DMS53 treated with DMSO at 0.1 percent for 48 hours (cell line): ENCODE data around the gene IRAG1.

Experiments used
- DNase-seq: peaks from one replicate; lab custom pipeline; 2025; ENCODE audit not compliant: unreplicated experiment; lab: John Stamatoyannopoulos, UW

The IRAG1 gene

DNA sequence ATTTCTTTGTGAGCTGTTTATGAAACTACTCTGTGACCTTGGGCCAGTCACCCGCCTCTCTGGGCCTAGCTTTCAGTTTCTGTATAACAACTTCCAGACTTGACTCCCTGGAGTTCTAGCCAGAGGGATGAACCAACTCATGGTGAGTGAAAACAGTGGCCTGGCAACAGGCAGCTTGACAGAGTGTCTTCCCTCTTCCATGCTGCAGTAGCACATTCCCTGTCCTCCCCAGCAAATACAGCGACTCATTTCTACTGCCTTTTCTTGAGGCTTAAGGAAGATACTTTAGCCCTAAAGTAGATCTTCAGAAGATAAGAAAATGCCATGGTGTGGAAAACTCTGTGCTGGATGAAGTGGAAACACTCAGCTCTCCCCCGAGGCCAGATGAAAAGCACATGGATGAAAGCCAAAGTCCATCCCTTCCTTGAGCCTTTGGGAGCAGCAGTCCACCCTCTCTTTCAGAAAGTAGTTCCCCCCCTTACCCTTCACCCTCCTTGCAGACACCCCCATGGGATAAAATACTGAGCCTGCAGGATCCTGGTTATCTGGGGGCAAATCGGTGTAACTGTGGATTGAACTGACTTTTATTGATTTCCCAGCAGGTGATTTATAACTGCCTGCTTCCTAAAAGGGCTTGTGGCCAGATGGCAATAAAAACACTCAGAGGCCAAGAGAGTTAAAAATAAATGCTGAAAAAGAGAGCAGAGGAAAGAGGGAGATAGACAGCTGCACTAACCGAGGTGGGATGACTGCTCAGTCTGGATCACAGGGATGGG is 24.1 kb downstream of the IRAG1 start:
- DNase-seq, result no peak

DNA sequence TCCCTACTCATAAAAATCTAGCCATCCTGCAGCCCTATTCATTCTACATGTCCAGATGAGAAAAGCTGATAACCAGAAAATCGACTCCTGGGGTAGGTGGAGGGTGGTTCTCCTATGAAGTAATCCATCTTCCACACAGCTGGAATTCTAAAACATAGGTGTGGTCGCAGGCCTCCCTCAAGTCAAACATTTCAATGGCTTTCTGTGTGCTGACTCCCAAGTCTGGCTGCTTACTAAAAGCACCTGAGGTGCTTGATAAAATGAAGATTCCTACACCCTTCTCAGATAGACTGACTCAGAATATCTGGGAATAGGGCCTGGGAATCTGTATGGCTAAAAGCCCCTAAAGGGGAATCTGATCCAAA is 26.1 kb downstream of the IRAG1 start:
- DNase-seq, result no peak

DNA sequence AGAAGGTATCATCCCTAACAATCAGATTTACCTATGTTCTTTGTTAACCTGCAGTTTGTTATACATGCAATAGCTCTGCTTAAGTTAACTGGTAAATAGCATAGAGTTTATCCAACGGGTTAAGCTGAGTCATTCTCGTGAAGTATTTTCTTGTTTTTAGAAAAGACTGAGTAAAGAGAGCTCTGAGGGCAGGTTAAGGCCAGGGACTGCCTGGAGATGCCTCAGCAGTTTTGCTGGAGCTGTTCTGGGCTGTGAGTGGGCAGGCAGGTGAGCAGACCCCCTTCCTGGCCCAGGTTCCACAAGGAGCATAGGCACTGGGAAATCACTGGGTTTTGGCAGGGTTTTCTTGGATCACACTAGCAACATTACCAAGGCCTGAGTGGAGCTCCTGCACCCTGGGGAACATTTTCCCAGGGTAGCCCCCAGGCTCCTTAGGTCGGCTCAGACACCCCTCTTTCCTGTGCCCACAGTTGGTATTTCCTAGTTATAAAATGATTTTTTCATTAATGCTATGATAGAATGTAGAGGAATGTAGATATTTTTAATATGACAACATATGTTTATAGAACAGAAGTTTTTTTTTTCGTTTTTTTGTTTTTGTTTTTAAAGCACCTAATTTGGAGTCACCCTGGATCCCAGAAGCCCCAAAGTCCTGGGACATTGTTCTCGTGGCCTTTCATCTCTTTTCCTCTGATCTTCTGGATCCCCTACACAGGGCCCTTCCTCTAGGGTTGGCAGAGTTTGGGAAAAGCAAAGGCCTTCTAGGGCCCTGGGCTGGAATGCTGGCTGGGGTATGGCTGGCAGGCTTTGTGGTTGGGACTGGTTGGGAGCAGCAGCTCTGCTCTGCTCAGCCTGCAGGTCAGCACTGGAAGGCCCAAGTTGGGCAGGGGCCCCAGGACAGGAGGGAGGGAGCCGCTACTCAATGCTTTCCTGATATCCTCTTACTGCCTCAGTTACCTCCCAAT is 26.7 kb downstream of the IRAG1 start:
- peak; percentile 24 for DNase-seq

DNA sequence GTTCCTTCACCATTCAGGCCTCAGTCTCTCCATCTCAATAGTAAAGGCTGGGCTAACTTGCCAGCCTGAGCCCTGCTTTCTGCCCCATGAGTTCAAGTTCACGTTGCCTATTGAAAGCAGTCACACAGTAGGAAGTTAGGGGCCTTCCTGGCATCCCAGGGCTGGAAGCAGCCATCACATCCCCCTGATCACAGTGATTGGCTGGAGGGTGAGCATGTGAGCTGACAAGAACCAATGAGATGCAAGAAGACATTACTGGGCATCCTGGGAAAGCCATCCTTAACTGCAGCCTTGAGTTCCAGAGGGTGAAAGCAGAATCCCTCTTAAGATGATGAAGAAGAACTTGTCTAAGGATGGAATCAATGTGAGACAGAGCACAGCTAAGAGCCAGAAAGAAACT is 29.1 kb downstream of the IRAG1 start:
- DNase-seq, result no peak

DNA sequence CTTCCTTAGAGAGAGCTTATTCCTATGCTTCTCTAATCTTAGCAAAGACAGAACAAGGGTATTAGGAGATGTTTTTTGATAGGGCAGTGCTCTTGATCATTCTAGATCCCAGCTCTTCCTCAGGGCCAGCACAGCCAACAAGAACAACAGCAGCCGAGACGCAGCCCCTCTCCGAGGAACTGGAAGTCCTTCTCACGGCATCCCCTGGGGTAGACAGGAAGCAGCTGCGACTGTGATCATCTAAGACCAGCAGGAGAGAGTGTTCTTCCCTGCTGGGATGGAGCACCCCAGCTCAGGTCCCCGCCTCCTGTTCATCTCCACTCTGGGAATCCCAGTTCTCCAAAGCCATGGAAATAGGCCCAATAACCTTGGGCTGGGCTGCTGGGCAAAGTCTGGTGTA is 29.6 kb downstream of the IRAG1 start:
- no peak for DNase-seq

DNA sequence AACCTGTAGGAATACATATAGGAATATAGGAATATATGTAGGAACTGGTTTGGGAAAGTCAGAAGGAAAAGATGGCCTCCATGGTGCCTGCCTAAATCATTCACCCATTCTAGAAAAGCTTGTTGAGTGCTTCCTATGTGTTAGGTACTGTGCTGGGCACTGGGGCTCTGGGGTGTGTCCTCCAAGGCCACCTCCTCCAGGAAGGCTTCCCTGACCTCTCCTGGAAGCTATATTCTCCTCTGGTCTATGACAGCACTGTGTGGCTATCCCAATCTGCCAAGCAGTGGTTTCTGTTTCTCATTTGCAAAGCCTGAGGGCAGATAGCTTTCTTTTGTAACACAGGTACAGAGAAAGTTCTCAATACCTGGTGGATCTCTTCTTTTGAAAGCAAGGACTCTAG is 30.2 kb downstream of the IRAG1 start:
- DNase-seq, result no peak

DNA sequence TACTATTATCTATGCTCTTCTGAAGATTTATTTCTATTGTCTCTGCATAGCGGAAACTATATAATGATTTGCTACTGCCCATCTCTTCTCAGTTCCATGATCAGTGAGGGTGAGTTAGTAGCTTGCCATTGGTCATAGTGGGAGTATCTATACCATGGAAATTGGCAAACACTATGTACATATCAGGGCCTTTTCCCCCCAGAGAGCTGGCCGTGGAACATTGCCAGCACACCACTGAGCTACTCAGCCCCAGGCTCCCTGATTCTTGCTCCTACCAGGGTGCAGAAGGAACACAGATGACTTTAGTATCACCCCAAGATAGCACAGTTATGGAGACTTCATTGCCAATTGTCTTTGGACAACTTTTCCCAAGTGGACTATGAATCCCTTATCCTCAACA is 33.2 kb downstream of the IRAG1 start:
- DNase-seq, result no peak

DNA sequence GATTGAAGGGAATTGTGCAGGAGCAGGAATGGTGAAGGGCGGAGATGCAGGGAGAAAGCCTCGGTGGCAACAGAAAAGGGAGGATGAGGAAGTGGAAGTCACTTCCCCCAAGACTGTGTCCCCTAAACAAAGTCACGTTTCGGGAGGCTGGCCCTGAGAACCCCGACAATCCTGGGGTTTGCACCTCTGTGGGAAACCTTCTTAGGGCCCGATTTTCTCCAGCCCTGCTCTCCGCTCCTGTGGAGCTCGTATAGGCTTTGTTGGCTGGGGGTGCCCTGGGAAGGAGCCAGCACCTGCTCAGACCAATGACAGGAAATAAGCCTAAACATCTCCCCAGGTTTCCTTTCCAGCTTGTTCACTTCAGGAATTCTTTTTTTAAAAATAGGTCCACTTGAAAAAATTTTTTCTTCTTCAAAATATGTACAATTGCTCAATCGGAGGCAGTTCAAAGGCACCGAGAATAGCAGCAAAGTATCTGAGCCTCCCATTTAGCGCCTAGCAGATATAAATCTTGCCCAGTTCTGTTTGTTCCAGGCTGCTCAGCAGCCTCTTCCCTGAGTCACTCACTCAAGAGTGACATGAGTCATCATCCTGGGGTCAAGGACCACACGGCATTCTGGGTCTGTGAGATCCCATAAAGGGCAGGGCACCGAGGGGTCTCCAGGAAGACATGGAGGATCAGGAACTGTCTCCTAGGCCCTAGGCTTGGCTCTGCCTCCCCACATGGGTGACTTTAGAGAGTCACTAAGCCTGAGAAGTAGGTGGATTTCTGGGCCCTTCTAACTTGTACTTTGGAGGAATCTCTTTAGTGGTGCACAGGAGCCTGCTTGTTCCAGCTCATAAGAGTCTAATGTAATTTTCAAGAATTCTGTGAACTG is 34.0 kb downstream of the IRAG1 start:
- peak; percentile 86 for DNase-seq

DNA sequence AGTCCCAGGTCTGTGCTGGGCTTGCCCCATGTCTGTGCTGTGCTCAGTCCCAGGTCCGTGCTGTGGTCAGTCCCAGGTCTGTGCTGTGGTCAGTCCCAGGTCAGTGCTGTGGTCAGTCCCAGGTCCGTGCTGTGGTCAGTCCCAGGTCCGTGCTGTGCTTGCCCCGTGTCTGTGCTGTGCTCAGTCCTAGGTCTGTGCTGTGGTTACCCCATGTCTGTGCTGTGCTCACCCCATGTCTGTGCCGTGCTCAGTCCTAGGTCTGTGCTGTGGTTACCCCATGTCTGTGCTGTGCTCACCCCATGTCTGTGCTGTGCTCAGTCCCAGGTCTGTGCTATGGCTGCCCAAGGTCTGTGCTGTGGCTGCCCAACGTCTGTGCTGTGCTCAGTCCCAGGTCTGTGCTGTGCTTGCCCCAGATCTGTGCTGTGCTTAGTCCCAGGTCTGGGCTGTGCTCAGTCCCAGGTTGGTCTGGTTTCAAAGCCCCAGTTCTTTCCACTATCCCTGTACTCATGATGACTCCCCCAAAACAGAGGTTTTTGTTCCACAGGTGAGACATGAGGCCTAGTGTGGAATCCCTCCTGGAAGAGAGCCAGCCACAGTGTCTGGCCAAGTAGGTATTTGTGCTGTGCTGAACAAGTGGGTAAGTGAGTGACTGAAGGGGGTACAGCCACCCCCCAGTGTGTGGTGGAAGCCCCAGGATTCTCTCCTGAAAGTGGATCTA is 34.8 kb downstream of the IRAG1 start:
- no peak for DNase-seq

DNA sequence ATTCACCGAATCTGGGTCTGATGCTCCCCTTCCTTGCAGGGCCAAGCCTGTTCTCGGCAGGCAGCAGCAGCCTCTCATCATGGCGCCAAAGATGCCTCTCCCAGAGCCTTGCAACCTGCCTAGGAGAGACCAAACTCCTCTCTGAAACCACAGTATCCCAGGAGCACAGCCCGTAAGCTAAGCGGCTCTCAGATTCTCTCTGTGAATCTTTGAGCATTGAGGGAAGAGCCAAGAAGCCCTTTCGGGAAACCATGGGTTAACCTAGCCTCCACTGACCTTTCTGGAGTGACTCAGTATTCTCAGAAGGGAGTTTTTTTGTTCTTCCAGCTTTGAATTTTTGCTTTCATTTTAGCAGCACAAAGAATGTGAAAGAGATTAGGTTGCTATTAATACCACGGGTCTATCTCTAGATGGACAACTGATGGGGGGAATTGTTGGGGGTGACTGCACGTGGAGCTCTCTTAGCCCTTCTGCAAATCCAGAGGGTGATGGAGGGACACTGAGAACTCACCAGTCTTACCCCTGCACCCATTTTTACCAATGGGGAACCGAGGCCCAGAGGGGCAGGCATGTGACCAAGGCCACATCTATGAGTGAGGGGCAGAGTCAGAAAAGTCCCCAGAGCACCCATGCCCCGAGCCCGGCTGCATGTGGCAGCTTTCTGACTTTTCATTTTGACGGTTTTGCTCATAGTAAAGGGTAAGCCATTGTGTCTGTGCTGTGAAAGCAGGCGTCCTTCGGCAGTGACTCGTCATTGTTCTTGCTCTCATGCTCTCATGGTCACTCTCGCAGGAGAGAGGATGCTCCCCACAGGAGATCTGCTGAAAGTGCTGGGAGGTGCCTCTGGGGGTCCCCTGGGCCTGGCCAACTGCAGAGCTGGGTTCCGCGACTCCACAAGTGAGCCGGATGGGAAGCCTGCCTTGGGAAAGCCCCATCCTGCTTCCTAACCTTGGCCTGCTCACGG is 36.0 kb downstream of the IRAG1 start:
- DNase-seq, result no peak

DNA sequence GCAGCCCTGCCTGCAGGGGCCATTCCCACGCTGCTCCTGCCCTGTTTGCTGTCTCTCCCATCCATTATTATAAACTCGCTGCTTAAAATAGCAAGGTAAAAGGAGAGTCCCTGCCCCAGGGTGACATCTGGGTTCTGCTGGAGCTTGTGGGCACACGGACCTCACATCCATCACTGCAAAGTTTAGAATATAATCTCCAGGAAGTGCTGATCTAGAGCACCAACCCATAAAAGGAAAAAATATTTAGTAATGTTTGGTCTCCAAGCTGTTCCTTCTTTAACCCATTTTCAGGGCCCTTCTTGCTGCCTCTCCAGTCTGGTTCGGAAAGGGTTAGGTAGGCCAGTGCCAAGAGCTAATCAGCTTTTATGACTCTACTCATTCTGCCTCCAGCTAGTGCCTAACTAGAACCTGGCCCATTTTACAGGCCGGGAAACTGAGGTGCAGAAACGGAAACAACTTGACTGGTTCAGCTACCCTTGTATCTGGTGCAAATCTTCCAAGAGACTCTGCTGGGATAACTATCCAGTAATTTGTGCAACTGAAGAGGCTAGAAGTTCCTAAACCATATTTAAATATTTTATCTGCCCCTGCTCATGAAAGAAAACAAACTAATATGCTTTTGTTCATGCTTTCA is 37.5 kb downstream of the IRAG1 start:
- no peak for DNase-seq

DNA sequence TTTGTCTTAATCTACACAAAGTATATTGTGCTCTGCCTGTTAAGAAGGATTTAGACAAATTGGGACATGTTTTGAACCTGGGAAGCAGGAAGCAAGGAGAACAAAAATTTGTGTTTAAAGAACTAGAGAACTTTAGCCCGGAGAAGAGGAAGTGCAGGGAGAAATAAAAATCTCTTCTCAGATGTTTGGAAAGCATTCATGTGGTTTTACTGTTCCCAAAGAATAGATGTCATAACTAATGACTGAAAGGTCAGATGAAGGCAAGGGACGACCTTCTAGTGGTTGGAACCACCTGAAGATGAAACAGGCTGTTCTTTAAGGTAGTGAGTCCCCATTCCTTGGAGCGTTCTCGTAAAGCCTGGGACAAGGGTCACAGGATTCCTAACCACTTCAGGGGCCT is 38.3 kb downstream of the IRAG1 start:
- DNase-seq, result no peak

DNA sequence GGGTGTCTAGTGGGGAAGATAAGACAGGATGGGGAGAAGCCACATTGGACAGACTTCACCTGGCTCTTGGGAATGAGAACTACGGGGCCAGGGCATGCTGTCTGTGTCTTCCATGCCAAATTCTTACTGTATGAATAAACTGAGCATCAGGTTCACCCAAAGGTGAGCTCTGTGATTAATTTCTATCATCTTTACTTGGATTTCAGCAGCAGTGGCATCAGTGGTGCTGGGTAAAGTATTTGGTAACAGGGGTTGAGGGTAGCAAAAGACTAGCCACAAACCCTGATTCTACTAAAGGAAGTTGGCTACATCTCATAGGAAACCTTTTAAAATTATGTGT is 38.8 kb downstream of the IRAG1 start:
- DNase-seq, result no peak

DNA sequence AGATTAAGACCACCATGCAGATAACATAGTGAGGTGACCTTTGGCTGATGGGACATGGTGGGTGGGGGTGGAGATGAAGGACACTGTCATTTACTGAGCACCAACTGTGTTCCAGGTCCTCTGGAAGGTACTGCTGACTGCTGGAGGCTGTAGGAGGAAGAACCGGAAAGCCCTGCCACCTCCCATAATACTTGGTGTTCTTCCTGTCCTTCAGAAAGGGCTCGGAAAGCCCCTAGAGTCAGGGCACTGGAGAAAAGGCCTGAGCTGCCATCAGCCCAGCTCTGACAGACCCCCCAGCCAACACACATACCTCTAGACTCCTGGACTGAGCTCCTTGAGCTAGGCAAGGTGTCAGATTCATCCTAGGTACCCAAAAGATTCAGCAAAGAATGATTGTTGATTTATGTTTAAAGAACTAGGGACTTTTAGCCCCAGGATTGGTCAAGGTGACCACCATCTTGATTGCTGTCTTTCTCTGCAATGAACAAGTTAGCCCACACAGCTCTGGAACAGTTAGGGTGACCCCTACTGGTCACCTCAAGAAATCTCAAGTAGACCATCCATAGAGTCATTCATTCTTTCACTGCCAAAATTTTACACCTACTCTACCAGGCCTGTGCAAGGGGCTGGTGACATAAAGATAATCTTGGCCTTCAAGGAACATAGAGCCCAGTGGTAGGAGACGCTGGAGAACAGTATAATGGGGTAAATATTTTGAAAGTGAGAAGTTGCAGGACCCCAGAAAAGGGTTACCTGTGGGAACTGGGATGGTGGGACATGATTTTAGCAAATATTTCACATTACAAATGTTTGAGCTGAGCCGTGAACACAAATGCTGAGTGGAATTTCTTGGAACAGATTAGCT is 39.4 kb downstream of the IRAG1 start:
- DNase-seq, result peak; percentile 44

DNA sequence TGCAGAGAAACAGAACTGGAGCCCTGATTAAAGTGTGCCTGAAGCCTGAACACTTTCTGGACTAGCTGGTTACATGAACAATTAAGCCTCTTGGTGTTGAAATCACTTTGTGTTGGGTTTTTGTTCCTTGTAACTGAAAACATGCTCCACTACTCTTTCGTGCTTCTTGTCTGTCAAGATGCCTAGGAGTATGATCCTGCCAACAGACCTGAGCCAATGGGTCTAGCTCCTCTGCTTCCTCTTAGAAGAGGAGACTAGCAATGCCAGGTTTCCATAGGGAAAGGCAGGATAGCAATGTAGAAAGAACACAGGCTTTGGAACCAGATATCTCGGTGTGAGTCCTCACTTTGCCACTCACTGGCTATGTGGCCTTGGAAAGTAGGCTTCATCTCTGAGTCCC is 40.3 kb downstream of the IRAG1 start:
- no peak for DNase-seq

DNA sequence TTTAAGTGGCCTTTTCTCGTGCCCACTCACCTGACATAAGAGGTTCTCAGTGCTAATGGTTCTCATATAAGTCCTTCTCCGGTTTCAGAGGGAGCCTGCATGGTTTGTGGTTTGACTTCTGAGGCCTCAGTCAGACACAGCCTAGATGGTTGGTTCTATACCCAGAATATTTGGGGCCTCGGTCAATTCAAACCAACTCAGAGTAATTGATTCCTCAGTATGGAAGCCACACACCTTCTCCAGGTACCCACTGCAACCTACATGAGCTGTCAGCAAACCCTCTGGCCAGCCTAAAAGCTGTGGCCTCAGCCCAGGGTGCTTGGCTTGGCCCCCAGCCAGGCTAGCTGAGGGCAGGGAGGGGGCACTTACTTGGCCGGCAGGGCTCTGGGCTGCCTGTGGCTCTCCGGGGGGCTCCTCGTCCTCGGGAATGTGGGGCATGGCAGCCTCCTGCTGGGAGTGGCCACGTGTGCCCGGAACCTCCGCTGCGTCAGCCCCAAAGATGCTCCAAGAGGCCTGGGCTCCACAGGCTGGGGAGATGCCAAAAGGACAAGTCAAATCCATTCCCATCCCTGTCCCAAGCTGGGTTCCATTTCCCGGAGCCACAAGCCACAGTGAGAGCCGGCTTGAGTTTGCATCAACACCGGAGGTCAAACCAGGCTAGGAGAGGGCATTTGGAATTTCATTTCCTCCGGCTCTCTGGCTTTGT is 41.7 kb downstream of the IRAG1 start:
- DNase-seq, result no peak

DNA sequence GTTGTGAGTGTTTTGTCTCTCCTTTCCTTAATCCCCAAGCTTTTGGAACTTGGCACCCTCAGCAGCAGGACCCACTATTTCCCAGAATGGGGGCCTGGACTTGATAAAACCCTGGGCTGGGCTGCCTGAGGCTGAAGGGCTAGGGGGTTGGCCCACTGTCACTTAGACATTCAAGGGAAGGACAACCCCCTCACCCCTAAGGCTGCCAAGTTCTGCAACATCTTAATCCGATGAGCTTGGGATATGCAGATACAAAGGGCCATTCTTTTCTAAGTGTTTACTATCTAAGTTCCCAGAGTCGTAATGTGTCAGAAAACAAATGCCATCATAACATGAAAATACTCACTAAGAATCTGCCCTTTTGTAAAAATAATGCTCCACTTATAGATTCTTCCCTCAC is 42.9 kb downstream of the IRAG1 start:
- DNase-seq, result no peak

DNA sequence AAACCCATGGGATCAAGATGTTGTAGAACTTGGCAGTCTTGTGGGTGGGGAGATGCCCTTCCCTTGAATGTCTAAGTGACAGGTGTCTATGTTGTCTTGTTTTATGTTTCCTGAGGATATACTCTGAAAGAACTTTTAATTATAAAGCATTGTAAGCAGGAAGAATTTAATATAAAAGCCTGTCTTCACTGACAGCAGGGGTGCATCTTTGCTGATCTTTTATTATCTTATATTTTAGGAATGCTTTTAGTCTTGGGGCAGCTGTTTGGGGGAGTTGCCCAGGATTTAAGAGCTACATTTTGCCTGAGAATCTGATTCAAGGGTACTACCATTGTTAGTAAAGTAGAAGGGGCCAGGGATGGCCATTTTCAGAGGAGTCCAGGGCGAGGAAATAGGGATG is 43.4 kb downstream of the IRAG1 start:
- DNase-seq, result no peak
